KMS-11 (cell line): ENCODE results near the gene CGB8.
A peak's percentile ranks its signal among the peaks of the same experiment; 100 is the strongest.

ENCODE experiments used
- H2AFZ ChIP-seq: fragments of 200-600 bp; sonication (generic); 2 replicates; pipeline ENCODE4 v1.6.1; 2016; ENCODE audit warnings: antibody characterized with exemption, mixed run types, low read depth
- H3K27ac ChIP-seq: fragments of 200-600 bp; sonication (generic); 2 replicates; pipeline ENCODE4 v1.6.1; 2016; ENCODE audit warnings: mild to moderate bottlenecking, mixed run types
- H3K27me3 ChIP-seq: fragments of 200-600 bp; sonication (generic); 2 replicates; pipeline ENCODE4 v1.6.1; 2017; ENCODE audit warnings: mild to moderate bottlenecking, low read depth, mixed run types, moderate library complexity; ENCODE audit not compliant: insufficient read depth
- H3K36me3 ChIP-seq: fragments of 200-600 bp; sonication (generic); 2 replicates; pipeline ENCODE4 v1.6.1; 2017; ENCODE audit warnings: mild to moderate bottlenecking, mixed run types; ENCODE audit not compliant: insufficient read depth
- H3K4me1 ChIP-seq: fragments of 200-600 bp; sonication (generic); 2 replicates; pipeline ENCODE4 v1.6.1; 2016; ENCODE audit warnings: mild to moderate bottlenecking, low read depth, mixed run types; ENCODE audit not compliant: poor library complexity, severe bottlenecking
- H3K4me2 ChIP-seq: fragments of 200-600 bp; sonication (generic); 2 replicates; pipeline ENCODE4 v1.7.0; 2016; ENCODE audit warnings: mild to moderate bottlenecking, mixed run types
- H3K4me3 ChIP-seq: fragments of 200-600 bp; sonication (generic); IDR thresholded peaks from 2 replicates; pipeline ENCODE4 v1.6.1; 2017; ENCODE audit warnings: low read depth, low read length, mixed read lengths; ENCODE audit not compliant: insufficient read depth
- H3K79me2 ChIP-seq: fragments of 200-600 bp; sonication (generic); 2 replicates; pipeline ENCODE4 v1.6.1; 2016; ENCODE audit warnings: low read depth, mixed run types; ENCODE audit not compliant: insufficient read depth
- H3K9ac ChIP-seq: fragments of 200-600 bp; sonication (generic); 2 replicates; pipeline ENCODE4 v1.6.1; 2016; ENCODE audit warnings: mild to moderate bottlenecking, mixed run types
- H4K20me1 ChIP-seq: fragments of 200-600 bp; sonication (generic); 2 replicates; pipeline ENCODE4 v1.6.1; 2016; ENCODE audit warnings: mild to moderate bottlenecking, mixed run types; ENCODE audit not compliant: insufficient read depth
- CTCF ChIP-seq: fragments of 200-600 bp; sonication (generic); conservative IDR thresholded peaks from 2 replicates; pipeline ENCODE4 v1.6.1; 2017; ENCODE audit warnings: low read depth, mild to moderate bottlenecking, antibody characterized with exemption, low read length, moderate library complexity, mixed read lengths

CGB8 gene

GRCh38 chr19:48997972-48998371, 50.9 kb downstream of the CGB8 start:
- Histone ChIP-seq H4K20me1 (no peaks in the 10 kb centered on the region), H3K27ac (no peak overlapping the region), H3K4me3 (no peak overlapping the region), H3K9ac (no peak overlapping the region), H3K4me2 (no peak overlapping the region), H3K4me1 (peaks cover 26% of the 10 kb centered on the region), H3K36me3 (no peaks in the 10 kb centered on the region), H3K27me3 (no peaks in the 10 kb centered on the region), H2AFZ (no peak overlapping the region), H3K79me2 (peaks cover 53% of the 10 kb centered on the region)
- TF ChIP-seq CTCF, result peak; percentile 76
